PC-9 (cell line): ENCODE measurements around the gene TEX51.

Experiments used
- EZH2 ChIP-seq: fragments of 200-600 bp; sonication (generic); IDR thresholded peaks from 2 replicates; pipeline ENCODE4 v1.8.0; 2017; ENCODE audit warnings: antibody characterized with exemption, low read depth
- TF ChIP-seq, protein P1 (sequence below): fragments of 200-600 bp; sonication (generic); conservative IDR thresholded peaks from 2 replicates; pipeline ENCODE4 v1.6.1; 2017; ENCODE audit warnings: mixed run types, antibody characterized with exemption, mild to moderate bottlenecking, moderate library complexity

DNA sequence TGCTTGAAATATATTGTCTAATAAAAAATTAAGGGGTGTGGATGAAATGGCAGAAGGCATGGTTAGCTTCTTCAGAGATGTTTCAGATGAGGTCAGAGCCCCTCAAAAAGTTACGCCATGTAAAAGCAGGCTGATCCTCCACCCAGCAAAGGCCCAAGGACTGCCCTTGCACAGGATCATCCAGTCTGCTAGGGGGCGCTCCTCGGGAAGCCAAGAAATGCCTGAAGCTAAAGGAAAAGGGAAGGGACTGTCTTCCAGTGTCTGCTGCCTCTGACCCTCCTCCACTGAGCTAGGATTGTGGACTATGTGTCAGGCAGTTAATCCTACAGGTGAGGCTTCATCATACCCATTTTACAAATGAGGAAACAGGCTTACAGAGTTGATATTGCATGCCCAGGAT lies 33.8 kb upstream of the TEX51 start:
- TF ChIP-seq, protein P1, sequence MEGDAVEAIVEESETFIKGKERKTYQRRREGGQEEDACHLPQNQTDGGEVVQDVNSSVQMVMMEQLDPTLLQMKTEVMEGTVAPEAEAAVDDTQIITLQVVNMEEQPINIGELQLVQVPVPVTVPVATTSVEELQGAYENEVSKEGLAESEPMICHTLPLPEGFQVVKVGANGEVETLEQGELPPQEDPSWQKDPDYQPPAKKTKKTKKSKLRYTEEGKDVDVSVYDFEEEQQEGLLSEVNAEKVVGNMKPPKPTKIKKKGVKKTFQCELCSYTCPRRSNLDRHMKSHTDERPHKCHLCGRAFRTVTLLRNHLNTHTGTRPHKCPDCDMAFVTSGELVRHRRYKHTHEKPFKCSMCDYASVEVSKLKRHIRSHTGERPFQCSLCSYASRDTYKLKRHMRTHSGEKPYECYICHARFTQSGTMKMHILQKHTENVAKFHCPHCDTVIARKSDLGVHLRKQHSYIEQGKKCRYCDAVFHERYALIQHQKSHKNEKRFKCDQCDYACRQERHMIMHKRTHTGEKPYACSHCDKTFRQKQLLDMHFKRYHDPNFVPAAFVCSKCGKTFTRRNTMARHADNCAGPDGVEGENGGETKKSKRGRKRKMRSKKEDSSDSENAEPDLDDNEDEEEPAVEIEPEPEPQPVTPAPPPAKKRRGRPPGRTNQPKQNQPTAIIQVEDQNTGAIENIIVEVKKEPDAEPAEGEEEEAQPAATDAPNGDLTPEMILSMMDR = peak; percentile 51; the same call in 1 of the 2 replicates
- TF ChIP-seq EZH2 = no peak
